DOHH2 (cell line): Measurements from ENCODE around the gene POU2AF3.

ENCODE experiments used
- EZH2phosphoT487 ChIP-seq: fragments of 200-600 bp; sonication (generic); IDR thresholded peaks from 2 replicates; pipeline ENCODE4 v1.6.1; 2017; ENCODE audit warnings: borderline replicate concordance, mild to moderate bottlenecking, antibody characterized with exemption, low read length, moderate library complexity, mixed read lengths
- TF ChIP-seq, protein P1 (sequence below): fragments of 200-600 bp; sonication (generic); IDR thresholded peaks from one replicate; pipeline ENCODE4 v1.5.1; 2014; ENCODE audit warnings: antibody characterized with exemption, mild to moderate bottlenecking, low read depth, low read length; ENCODE audit not compliant: poor library complexity, severe bottlenecking

DNA sequence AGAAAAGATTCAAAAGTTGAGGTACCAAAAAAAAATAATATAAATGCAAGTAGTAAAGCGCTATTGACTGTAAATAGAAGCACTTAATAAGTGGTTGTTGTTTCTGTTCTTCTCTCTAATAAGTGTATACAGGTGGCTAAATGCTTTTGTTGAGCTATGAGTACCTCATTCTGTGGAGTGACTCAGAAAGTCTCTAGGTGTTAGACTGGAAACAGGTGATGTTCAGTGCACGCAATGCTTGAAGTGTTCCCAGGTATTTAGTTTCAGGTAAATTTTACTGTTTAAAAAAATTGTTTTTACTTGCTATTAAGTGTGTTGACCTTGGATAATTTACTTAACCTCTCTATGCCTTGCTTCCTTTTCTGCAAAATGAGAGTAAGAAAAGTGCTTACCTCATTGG, 24.2 kb downstream of the POU2AF3 start:
- TF ChIP-seq, protein P1, sequence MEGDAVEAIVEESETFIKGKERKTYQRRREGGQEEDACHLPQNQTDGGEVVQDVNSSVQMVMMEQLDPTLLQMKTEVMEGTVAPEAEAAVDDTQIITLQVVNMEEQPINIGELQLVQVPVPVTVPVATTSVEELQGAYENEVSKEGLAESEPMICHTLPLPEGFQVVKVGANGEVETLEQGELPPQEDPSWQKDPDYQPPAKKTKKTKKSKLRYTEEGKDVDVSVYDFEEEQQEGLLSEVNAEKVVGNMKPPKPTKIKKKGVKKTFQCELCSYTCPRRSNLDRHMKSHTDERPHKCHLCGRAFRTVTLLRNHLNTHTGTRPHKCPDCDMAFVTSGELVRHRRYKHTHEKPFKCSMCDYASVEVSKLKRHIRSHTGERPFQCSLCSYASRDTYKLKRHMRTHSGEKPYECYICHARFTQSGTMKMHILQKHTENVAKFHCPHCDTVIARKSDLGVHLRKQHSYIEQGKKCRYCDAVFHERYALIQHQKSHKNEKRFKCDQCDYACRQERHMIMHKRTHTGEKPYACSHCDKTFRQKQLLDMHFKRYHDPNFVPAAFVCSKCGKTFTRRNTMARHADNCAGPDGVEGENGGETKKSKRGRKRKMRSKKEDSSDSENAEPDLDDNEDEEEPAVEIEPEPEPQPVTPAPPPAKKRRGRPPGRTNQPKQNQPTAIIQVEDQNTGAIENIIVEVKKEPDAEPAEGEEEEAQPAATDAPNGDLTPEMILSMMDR = no peak
- TF ChIP-seq EZH2phosphoT487 = no peak
